GM18867 (cell line): ENCODE measurements around the gene RLN3.
A peak's percentile ranks its signal among the peaks of the same experiment; 100 is the strongest.

Source experiments
- ATAC-seq: cut with Tn5 transposase; IDR thresholded peaks from one replicate; pipeline ENCODE4 v1.9.1; 2021; ENCODE audit warnings: mild to moderate bottlenecking, moderate library complexity; ENCODE audit not compliant: unreplicated experiment

RLN3 gene, protein sequence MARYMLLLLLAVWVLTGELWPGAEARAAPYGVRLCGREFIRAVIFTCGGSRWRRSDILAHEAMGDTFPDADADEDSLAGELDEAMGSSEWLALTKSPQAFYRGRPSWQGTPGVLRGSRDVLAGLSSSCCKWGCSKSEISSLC

DNA sequence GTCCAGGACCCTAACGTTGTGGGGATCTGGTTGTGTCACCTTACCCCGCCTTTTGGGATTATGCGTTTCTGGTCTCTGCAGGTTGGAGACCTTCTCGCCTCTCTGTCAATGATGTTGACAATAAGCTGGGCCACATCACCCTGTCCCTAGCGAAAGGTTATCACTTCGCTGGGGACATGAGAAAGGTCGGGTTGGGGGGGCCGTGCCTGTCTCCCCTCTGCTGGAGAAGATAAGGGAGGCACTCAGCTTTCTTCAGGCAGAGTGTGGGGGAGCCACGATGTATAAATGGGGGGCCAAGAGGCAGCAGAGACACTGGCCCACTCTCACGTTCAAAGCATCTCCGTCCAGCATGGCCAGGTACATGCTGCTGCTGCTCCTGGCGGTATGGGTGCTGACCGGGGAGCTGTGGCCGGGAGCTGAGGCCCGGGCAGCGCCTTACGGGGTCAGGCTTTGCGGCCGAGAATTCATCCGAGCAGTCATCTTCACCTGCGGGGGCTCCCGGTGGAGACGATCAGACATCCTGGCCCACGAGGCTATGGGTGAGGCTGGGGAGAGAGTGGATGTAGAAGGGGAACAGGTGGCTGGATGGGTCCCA lies at the start of gene RLN3:
Gene RLN3, plus strand, starts transcription at position 293 of the 595 bp plus-strand sequence. Its CDS starts 57 bp downstream, at position 350.
- no peak for ATAC-seq

DNA sequence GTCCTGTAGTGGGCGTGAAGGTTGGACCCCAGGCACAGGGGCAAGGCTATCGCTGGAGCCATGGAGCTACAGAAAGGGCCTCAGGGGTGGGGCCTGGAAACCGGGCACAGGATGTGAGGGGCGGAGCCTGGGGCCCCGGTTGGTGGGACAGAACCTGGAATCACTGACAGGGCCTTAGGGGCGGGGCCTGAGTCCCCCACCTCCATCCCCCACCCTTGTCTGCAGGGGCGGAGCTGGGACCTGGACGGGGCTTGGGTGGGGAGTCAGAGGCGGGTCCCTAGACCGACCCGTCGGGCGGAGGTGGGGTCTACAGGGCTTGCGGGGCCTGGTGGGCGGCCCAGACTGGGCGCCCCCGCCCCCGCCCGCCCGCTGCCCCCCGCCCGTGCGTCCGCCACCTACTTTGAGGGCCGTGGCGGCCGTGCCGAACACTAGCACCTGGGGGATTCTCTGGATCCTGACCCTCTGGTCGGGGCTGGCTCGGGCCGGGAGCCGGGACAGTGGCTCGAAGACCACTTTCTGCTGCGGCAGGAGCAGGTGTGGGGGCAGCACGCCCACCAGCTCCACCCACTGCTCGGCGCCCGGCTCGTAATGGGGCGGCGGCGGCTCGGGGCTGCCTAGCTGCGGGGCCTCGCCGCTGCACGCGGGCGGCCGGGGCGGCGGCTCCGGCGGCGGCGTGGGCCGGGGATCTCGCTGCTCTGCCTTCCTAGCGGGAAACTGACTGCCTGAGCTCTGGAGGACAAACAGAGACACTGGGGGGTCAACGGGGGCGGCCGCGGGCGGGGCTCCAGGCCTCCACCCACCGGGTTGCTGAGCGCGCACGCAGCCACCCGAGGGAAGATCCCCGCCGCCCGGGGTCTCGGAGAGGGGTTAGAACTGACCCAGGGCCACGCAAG lies 49.4 kb upstream of the RLN3 start:
- ATAC-seq: no peak

DNA sequence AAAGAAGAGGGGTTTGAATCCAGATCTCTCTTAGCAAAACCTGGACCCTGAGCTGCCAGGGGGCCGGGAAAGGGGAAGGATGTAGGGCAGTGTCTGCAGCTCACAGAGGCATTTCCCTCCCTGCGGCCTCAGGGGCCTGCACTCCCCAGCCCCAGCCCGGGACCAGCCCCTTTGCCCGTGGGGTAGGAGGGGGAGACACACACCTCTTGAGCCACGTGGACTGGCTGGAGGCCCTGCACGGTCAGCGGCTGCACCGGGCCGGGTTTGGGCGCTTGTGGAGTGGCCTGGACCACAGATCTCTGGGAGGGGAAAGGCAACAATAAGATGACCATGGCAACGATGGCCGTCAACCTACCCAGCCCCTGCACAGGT lies 48.7 kb upstream of the RLN3 start:
- no peak for ATAC-seq

DNA sequence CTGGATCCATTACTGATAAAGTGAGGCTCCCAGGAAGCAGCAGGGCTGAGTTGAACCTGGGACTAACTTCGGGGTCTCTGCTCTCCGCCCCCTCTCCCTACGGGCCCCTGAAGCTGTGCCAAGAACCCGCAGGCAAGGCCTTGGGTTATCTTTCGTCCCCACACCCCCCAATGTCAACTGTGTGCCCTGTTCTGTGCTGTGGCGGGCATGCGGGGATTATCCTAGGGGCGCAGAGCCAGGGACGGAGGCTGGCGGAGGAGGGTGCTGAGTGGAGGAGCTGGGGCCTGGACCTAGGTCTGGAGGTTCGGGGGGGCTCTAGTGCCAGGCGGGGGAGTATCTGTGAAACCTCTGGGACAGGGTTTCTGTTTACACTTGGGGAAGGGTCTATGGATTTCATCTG lies 48.3 kb upstream of the RLN3 start:
- ATAC-seq: no peak

DNA sequence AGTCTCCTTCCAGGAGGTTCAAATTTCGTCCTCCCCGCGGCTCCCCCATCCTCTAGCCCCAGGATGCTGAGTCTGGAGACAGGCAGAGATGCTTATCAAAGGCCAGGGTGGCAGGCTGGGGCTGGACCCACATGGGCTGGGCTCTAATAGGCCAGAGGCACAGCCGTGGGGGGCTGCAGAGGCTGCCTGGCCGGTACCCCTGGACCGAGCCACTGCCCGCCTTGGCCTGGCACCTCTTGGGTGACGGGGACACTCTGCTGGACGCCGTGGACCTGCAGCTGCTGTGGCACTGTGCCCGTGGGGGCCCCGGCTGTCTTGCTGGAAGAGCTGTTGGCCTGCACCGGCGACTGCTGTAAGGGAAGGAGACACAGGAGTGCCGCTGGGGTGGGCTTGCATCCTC lies 47.6 kb upstream of the RLN3 start:
- ATAC-seq: no peak

DNA sequence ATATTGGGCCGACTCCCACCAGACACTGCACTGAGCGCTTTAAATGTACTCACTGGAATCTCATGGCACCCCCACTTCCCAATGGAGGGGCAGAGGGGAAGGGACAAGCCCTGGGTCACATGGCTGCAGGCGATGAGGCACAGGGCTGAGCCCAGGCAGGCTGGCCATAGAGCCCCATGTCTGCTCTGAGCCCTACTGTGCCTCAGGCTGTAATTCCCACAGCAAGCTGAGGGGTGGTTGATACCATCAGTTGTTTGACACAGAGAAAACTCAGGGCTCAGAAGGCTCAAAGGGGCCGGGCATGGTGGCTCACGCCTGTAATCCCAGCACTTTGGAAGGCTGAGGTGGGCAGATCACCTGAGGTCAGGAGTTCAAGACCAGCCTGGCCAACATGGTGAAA lies 46.9 kb upstream of the RLN3 start:
- ATAC-seq: no peak

DNA sequence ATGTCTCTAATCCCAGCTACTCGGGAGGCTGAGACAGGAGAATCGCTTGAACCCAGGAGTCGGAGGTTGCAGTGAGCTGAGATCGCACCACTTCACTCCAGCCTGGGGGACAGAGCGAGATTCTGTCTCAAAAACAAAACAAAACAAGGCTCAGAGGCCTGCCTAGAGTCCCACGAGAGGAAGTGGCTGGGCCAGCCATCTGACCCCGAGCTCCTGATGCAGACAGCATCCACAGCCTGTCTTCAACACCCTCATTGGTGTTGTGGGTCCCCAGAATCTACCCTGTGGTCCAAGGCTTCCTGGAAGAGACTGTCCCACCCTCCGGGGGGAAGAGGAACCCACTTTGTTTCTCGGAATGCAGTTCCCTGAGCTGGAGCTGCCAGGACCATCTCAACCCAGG lies 46.5 kb upstream of the RLN3 start:
- ATAC-seq: no peak

DNA sequence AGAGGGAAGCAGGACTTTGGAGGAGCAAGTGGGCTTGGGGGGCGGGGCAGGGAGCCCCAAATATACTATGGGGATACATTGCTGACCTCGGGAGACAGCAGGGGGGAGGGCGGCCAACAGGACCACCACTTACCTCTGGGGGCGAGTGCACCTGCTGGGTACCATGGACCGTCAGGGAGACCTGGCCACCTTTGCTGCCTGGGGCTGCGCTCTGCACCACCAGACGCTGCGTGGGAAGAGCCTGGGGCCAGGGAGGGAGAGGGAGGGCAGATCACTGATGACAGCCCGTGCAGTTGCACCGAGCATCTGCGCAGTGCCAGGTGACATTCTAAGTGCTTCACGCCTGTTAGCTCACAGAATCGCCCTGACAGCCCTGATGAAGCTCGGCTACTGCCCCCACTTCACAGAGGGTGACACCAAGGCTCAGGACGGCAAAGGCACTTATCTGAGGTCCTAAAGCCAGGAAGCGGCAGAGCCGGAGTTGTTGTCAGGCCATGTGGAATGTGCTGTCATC lies 45.9 kb upstream of the RLN3 start:
- no peak for ATAC-seq

DNA sequence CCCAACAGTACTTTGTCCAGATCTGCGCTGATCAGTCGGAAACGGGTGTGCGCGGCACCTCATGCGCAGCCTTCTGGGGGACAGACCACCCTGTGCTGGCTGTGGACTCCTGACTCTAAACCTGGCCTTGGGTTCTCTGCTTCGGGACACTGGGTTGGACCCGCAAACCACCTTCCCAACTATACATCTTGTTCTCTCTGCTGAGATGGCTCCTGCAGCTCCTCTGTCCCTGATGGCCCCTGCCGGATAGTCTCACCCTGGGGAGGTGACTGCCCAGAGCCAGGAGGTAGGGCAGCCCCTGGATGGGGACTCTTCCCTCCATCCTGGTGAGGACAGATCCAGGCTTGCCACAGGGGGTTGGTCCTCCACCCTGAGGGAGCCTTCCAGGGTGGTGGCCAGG lies 45.2 kb upstream of the RLN3 start:
- ATAC-seq: no peak

DNA sequence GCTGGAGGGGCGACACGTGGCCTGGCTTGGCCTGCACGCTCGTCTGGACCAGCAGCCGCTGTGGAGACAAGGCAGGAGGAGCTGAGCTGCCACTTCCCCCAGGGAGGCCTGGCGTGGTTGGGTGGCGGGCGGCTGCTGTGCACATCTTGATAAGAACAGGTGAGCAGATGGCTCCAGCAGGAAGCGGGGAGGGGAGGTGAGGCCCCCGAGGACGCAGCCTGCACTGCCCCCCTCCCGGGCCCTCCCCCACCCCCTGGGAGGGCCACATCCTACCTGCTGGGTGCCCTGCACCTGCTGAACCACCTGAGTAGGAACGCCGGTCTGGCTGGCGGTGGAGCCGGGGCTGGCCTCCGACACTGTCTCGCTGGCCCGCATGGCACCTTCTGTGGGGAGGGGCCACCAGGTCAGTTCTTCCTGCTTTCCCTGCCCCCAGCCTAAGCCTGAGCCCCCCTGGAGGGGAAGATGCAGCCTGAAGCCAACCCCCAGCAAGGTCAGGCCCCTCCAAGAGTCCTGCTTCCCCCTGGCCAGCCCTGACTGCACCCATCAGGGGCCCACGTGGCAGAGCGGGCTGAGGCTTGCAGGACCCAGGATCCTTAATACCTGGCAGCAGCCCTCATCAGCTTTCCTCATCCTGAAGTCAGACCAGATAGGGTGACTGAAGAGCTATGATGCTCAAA lies 44.6 kb upstream of the RLN3 start:
- no peak for ATAC-seq

DNA sequence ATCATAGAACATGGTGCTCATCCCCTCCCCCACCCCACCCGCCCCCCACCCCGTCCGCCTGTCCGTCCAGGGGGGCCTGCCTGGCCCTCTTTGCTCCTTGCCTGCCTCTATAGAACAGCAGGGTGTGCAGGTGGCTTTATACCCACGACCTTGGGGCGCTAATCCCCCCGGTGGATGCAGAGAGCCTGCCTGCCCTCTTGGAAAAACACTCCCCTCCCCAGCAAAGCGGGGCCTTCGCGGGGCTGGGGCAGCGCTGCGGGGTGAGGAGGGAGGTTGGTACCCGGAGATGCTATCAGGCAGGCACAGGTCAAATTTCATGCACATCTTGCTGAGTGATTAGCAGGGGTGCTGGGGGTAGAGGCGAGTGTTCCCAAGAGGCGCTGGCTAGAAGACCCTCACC lies 43.8 kb upstream of the RLN3 start:
- no peak for ATAC-seq

DNA sequence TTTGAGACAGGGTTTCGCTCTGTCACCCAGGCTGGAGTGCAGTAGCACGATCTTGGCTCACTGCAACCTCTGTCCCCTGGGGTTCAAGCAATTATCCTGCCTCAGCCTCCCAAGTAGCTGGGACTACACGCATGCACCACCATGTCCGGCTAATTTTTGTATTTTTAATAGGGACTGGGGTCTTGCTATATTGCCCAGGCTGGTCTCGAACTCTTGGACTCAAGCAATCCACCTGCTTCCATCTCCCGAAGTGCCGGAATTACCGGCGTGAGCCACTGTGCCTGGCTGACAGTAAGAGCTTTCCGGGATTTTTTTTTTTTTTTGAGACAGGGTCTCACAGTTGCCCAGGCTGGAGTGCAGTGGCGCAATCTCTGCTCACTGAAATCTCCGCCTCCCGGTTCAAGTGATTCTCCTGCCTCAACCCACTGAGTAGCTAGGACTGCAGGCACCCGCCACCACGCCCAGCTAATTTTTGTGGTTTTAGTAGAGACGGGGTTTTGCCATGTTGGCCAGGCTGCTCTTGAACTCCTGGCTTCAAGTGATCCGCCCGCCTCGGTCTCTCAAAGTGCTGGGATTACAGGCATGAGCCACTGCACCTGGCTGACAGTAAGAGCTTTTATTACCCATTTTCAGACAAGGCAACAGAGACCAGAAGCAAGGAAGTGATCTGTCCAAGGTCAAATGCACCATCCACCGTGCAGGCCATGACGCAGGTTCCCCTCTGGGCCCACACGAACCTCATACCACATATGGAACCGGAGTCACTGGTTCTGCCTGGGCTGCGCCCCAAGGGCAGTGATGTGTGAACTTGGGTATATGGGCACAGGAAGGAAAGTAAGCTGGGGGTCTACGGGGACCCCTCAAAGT lies 42.8 kb upstream of the RLN3 start:
- no peak for ATAC-seq

DNA sequence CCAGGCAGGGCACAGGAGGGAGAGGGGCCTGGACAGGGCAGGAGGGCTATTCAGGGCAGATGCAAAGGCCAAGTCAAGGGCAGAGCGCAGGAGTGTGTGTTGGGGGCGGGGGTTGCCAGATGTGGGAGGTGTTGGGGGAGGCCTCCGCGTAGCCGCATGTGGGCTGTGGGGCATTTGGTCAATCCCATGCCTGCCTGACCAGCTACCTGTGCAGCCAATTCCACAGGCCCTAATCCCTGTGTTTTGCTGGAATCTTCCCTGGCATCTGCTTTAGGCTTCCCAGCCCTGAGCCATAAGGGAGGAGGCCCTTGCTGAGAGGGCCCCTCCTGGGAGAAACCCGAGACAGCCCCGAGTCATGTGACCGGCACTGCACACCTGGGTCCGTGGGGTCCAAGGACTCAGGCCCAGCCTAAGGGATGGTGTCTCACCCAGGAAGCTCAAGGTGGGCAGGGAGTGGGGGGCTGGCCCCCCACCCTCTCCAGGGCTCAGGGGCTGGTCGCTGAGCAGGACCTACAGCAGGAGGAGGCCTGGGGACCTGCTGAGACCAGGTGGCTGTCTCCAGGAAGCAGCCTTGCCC lies 42.1 kb upstream of the RLN3 start:
- peak; percentile 25 for ATAC-seq

DNA sequence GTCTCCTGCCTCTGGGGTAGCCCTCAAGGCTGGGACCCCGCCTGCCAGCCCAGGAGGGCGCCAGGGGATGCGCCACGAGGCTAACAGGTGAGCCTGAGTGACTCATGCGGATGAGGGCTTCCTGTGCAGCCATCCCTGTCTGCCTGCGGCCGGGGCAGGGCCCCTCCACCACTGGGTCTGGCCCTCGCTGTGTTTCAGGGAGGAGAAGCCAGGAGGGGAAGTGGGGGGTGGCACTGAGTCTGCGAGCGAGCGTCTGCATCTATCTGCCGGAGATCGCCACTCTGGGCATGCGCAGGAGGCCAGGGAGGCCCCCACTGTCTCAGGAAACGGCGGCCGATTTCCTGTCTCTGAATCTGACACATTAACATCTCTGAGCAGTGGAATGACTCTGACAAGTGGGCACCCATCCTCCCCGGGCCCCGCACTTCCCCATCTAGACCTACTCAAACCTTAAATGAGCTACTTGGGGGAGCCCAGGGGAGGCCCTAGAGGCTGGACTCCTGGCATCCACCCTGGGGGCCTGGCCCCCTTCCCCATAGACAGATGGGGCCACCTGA lies 41.5 kb upstream of the RLN3 start:
- peak; percentile 77 for ATAC-seq

DNA sequence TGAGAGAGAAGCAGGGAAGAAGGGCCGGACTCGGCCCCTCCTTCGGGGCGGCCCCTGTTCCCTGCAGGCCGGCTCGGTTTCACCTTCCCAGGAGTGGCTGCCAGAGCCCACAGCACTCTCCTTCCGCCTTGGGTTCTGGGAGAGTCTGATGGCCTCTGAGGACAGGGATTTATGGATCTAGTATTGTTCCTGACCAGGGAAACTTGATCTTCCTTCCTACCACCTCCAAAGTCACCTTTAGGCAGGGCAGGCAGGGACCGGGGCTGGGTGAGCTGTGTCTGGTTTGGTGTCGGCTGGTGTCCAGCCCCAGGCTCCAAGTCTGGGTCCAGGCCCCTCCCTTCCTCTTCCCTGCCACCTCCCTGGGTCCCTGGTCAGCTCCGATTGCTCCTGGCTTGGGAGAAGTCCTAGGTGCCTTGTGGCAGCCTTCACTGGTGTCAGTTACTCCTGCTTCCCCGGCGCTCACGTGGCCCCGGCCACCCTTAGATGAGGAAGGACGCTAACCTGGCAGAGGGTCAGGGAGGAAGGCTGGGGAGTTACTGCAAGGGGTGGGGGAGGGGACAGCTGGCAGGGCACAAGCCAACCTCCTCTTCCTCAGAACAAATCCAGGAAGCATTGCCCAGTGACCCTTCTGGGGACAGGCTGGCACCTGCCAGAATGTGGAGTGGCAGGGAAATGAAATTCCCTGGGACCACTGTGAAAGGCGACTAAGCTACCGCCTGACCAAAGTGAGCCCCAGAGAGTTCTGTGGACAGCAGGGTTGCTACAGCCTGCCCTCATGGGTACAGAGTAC lies 40.7 kb upstream of the RLN3 start:
- no peak for ATAC-seq

DNA sequence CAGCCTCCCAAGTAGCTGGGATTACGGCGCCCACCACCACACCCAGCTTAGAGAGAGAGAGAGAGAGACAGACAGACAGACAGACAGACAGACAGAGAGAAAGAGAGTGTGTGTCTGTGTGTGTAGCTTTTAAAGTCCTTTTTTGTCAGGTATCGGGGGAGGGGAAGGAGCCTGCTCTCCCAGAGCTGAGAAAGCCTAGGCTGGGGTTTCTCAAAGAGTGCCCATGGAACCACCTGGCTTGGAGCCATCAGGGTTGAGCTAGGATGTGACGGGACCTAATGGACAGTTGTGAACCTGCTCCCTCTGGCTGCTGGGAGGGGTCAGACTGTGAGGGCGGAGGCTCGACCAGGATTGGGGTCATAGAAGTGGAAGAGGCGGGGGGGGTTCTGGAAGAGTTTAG lies 38.5 kb upstream of the RLN3 start:
- ATAC-seq: no peak

DNA sequence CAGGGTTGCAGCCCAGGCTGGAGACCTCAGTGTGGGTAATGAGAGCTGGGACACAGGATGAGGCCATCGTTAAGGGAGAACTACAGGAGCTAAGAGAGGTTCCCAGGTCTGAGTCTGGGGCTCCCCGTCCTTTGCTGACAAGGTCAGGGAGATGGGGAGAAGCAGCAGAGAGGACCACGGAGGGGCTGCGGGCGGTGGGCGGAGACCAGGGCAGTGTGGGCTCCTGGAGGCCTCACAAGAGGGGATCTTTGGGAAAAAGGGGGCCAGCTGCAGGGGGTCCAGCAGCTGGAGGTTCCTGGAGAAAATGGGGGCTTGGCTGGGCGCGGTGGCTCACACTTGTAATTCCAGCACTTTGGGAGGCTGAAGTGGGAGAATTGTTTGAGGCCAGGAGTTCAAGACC lies 37.9 kb upstream of the RLN3 start:
- ATAC-seq: no peak

DNA sequence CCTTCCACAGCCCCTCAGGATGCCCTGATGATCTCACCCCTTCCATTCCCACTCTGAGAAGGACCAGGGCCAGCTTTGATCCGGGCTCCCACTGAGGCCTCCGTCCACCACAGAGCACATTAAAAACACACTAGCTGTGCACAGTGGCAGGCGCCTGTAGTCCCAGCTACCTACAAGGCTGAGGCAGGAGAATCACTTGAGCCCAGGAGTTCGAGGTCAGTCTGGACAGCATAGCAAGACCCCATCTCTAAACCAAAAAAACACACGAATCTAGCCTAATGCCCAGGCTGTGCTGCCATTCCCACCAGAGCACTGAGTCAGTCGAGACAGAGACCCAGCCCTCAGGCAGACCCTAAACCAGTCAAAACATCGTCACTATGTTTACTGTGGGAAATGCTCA lies 35.9 kb upstream of the RLN3 start:
- ATAC-seq: no peak
